Parathyroid adenoma (tissue), 2 donors: ENCODE measurements around the gene ZNF318.

Source experiments
- H2AFZ ChIP-seq: fragments of 300-600 bp; sonication (generic); one replicate; pipeline ENCODE4 v1.7.0; 2017; ENCODE audit warnings: antibody characterized with exemption, mild to moderate bottlenecking
- H3K27ac ChIP-seq: fragments of 300-600 bp; sonication (generic); one replicate; pipeline ENCODE4 v1.7.0; 2017
- H3K27me3 ChIP-seq: fragments of 300-600 bp; sonication (generic); one replicate; pipeline ENCODE4 v1.7.0; 2017; ENCODE audit warnings: low read length; ENCODE audit not compliant: control insufficient read depth, insufficient read depth
- H3K36me3 ChIP-seq: fragments of 300-600 bp; sonication (generic); one replicate; pipeline ENCODE4 v1.7.0; 2017; ENCODE audit warnings: low read length; ENCODE audit not compliant: control insufficient read depth, insufficient read depth
- H3K4me1 ChIP-seq: fragments of 300-600 bp; sonication (generic); one replicate; pipeline ENCODE4 v1.7.0; 2017; ENCODE audit warnings: control low read depth
- H3K4me2 ChIP-seq: fragments of 300-600 bp; sonication (generic); one replicate; pipeline ENCODE4 v1.7.0; 2017; ENCODE audit warnings: low read length
- H3K4me3 ChIP-seq: fragments of 300-600 bp; sonication (generic); one replicate; pipeline ENCODE4 v1.7.0; 2017; ENCODE audit warnings: low read depth, low read length
- H3K79me2 ChIP-seq: fragments of 300-600 bp; sonication (generic); one replicate; pipeline ENCODE4 v1.7.0; 2017; ENCODE audit warnings: control low read depth
- H3K9ac ChIP-seq: fragments of 300-600 bp; sonication (generic); one replicate; pipeline ENCODE4 v1.7.0; 2017; ENCODE audit warnings: mild to moderate bottlenecking
- H3K9me3 ChIP-seq: fragments of 300-600 bp; sonication (generic); one replicate; pipeline ENCODE4 v1.7.0; 2017; ENCODE audit warnings: low read length; ENCODE audit not compliant: control insufficient read depth
- CTCF ChIP-seq: fragments of 300-600 bp; sonication (generic); IDR thresholded peaks from one replicate; pipeline ENCODE4 v1.7.0; 2017; ENCODE audit warnings: antibody characterized with exemption, mild to moderate bottlenecking
- donor health status: primary hyperparathyroidism.

The ZNF318 gene

GRCh38 chr6:43368259-43369160 is 937 bp downstream of the ZNF318 start:
- no peak overlapping the region for H3K27ac ChIP-seq
- H3K27me3 ChIP-seq, result no peaks in the 10 kb centered on the region

GRCh38 chr6:43367245-43367984 is 2.0 kb downstream of the ZNF318 start:
- peaks cover 4% of the 10 kb centered on the region for H3K4me1 ChIP-seq
- no peak overlapping the region for H2AFZ ChIP-seq
- no peak overlapping the region for H3K27ac ChIP-seq
- H3K4me2 ChIP-seq, result no peak overlapping the region
- H3K9me3 ChIP-seq, result no peaks in the 10 kb centered on the region
- TF ChIP-seq CTCF, result no peak
- H3K27me3 ChIP-seq, result no peaks in the 10 kb centered on the region
- no peak overlapping the region for H3K9ac ChIP-seq
- no peaks in the 10 kb centered on the region for H3K36me3 ChIP-seq
- peaks cover 16% of the 10 kb centered on the region for H3K79me2 ChIP-seq
- no peak overlapping the region for H3K4me3 ChIP-seq

More at GRCh38 chr6:43368259-43369160, 937 bp downstream of the ZNF318 start:
- TF ChIP-seq CTCF, result no peak
- peaks cover 4% of the 10 kb centered on the region for H3K4me1 ChIP-seq
- H3K4me3 ChIP-seq, result peak overlapping the region; percentile 71
- no peak overlapping the region for H3K9ac ChIP-seq
- peaks cover 16% of the 10 kb centered on the region for H3K79me2 ChIP-seq
- H2AFZ ChIP-seq, result peak overlapping the region; percentile 90
- peak overlapping the region; percentile 54 for H3K4me2 ChIP-seq
- no peaks in the 10 kb centered on the region for H3K9me3 ChIP-seq
- H3K36me3 ChIP-seq, result no peaks in the 10 kb centered on the region

- Histone ChIP-seq H2AFZ (no peak overlapping the region), H3K36me3 (no peaks in the 10 kb centered on the region), H3K27me3 (no peaks in the 10 kb centered on the region), H3K4me3 (no peak overlapping the region), H3K9ac (no peak overlapping the region), H3K9me3 (no peaks in the 10 kb centered on the region), H3K27ac (no peak overlapping the region), H3K79me2 (peaks cover 3% of the 10 kb centered on the region), H3K4me2 (no peak overlapping the region), H3K4me1 (no peaks in the 10 kb centered on the region)
- no peak for TF ChIP-seq CTCF
These were observed 8.2 kb downstream of the ZNF318 start for GRCh38 chr6:43361269-43361668.

GRCh38 chr6:43359831-43360230 is 9.6 kb downstream of the ZNF318 start:
- TF ChIP-seq CTCF, result no peak
- H2AFZ ChIP-seq, result no peak overlapping the region
- no peak overlapping the region for H3K4me2 ChIP-seq
- no peaks in the 10 kb centered on the region for H3K4me1 ChIP-seq
- no peaks in the 10 kb centered on the region for H3K79me2 ChIP-seq
- H3K27ac ChIP-seq, result no peak overlapping the region
- no peak overlapping the region for H3K4me3 ChIP-seq
- no peaks in the 10 kb centered on the region for H3K9me3 ChIP-seq
- no peaks in the 10 kb centered on the region for H3K36me3 ChIP-seq
- no peak overlapping the region for H3K9ac ChIP-seq
- H3K27me3 ChIP-seq, result no peaks in the 10 kb centered on the region
